HG03571 (cell line): ENCODE data around the gene PROSER3.

Experiments
- ATAC-seq: cut with Tn5 transposase; IDR thresholded peaks from one replicate; pipeline ENCODE4 v1.9.1; 2021; ENCODE audit not compliant: unreplicated experiment

Gene PROSER3

DNA sequence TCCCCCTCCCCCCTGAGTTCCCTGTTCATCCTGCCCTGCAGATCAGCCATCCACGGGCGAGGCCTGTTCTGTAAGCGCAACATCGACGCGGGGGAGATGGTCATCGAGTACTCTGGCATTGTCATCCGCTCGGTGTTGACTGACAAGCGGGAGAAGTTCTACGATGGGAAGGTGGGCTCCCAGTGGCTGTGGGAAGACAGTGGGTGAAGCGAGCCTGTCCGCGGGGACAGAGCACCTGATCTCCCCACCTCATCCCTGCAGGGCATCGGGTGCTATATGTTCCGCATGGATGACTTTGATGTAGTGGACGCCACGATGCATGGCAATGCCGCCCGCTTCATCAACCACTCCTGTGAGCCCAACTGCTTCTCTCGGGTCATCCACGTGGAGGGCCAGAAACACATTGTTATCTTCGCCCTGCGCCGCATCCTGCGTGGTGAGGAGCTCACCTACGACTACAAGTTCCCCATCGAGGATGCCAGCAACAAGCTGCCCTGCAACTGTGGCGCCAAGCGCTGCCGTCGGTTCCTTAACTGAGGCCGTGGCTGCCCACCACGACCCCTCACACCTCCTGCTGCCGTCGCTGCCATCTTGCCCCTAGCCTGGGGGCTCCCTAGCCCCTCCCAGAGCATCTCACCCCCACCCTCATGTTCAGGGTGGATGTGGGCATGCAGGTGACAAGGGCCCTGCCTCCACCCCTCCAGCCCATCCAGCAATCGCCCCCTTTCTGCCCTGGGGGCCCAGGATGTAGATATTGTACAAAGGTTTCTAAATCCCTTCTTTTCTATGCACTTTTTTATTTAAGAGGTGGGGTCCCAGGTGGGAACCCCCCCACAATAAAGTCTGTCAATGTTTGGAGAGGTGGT is 19.7 kb upstream of the PROSER3 start:
- no peak for ATAC-seq

GRCh38 chr19:35738887-35739229 is 19.1 kb upstream of the PROSER3 start:
- ATAC-seq: no peak

DNA sequence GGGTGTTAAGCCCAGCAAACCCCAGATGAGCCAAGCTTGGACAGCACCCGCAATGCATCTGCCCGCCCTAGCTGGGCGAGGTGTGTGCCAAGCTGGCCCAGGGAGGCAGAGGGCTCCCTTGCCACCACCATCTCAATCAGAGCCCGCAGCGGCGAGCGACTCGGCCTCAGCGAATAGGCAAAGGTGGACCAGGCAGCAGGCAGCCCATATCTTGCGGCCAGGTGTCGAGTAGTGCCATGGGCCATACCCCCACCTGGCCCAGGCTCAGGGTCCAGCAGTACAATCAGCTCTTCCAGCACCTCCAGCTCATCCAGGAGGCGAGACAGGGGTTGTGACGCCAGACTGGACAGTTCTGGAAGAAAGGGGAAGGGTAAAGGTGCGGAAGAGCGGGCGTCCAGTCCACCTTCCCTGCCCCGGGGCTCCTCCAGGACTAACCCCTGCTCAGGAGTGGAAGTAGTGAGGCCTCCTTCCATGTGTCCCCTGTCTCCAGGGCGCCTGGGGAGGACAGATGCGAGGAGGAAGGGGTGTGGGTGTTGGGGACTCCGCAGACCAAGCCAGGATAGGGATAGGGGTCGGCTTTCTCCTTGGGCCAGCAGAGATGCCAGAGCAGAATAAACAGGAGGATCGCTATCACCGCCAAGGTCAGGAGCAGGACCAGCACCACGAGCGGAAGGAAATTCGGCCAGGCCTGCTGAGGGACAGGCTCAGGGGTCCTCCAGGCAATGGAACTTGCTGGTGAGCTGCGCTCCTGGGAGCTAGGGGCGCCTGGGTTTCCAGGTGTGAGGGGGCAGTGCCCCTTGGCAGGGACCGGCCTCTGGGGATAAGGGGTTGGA is 18.5 kb upstream of the PROSER3 start:
- ATAC-seq: no peak

- ATAC-seq: peak; percentile 10
Measured at GRCh38 chr19:35740108-35740422, 17.9 kb upstream of the PROSER3 start.

DNA sequence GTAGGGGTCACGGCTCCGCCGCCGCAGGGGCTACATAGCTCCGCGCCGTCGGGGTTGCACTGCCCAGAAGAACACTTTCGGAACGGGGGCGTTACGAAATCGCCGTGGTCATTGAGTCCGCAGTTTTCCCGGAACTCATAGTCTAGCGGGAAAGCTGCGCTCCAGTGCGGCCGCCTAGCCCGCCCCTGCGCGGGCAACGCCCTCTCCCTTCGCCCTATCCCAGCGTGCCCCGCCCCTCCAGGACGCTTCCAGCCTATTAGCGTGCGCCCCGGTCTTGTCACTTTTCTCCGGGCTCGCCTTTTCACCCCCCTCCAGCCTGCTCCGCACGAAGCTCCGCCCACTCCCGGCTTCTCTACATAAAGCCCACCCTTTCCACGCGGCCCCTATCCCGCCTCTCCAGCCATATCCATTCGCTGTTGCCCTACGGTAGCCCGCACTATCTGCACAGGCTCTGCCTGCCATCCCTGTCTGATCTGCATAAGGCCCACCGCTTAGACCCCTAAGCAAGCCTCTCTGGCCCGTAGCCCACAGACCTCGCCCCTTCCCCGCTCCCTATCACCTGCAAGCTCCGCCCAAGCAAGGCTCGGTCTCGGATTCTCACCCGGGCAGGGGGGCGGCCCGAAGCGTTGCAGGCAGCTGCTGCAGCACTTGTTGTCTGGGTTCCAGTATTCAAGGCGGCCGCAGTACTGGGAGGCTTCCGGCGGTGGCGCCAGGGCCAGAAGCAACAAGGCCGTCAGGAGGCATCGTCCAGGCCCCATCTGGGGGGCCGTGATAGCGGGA is 17.4 kb upstream of the PROSER3 start:
- peak; percentile 53 for ATAC-seq

- ATAC-seq: no peak
Measured at GRCh38 chr19:35741203-35741515, 16.8 kb upstream of the PROSER3 start.

- no peak for ATAC-seq
Measured at GRCh38 chr19:35742121-35742724, 15.8 kb upstream of the PROSER3 start, which contains the start of gene IGFLR1. Gene IGFLR1 (minus strand): TSS chr19:35742452. CDS start chr19:35741180, 1,272 bp downstream.

DNA sequence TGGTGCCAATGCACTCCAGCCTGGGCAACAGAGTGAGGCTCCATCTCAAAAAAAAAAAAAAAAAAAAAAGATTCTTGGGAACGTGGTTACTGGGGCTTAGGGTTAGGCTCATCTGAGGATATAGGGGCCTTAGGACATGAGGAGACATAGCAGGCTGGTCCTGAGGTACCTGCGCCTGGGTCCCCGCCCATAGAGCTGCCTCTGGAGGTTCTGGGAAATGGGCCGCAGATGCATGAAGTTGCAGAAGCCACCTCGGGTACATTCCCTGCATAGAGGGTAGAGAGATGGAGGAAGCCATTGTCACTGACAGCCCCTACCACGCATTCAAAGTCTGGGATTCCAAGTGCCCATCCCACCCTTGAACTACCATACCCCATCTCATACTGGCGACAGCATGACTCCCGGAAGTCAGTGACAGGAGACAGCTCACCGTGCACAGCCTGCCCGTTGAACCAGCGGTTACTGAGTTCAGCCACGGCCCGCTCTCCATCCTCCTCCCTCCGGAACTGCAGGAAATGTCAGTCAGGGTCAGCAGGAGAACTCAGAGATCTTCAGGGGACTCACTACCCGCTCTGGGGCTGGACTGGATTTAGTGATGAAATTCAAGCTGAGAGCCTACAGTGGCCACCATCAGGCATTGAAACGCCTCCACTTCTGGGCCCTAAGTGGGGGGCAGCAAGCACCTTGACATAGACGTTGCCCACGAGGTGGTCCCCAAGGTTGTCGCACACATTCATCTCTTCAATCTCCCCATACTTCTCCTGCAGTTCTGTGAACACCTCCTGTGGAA is 14.1 kb upstream of the PROSER3 start:
- no peak for ATAC-seq

DNA sequence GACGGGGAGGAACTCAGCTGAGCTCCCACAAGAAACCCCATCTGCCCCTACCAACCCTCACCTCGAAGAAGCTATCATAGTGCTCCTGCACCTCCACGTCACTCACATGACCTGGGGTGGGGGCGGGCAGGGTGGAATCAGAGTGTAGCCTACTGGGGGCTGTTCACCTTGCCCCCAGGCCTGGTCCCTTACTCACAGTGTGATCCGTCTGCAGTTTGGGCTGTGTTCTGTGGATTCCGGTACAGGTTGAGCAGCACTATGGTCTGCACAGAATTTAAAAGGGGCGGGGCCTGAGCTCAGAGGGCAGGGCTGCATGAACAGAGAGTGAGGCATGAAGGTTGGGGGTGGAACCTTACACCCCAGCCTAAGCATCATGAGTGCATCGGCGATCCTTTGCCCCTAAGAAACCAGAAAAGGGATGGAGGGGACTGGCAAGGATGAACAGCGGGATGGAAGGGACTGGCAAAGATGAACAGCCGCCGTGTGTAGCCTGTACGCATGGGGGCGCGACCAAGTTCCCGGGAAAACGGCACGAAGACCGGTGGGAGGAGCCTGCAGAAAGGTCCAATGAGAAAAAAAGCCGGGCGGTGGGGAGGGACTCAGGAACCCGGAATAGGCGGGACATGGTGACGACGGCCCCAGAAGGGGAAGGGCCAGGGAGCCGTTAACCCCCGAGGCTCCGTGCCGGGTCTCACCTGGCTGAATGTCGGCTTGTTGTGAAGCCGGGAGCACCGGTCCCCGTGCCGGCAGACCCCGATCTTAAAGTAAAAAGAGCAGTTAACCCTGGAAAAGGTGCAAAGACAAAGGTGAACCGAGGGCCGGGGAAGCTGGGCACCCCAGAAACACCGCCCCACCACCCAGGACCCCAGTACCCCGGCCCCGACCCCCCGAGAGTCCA is 13.3 kb upstream of the PROSER3 start:
- ATAC-seq: no peak

DNA sequence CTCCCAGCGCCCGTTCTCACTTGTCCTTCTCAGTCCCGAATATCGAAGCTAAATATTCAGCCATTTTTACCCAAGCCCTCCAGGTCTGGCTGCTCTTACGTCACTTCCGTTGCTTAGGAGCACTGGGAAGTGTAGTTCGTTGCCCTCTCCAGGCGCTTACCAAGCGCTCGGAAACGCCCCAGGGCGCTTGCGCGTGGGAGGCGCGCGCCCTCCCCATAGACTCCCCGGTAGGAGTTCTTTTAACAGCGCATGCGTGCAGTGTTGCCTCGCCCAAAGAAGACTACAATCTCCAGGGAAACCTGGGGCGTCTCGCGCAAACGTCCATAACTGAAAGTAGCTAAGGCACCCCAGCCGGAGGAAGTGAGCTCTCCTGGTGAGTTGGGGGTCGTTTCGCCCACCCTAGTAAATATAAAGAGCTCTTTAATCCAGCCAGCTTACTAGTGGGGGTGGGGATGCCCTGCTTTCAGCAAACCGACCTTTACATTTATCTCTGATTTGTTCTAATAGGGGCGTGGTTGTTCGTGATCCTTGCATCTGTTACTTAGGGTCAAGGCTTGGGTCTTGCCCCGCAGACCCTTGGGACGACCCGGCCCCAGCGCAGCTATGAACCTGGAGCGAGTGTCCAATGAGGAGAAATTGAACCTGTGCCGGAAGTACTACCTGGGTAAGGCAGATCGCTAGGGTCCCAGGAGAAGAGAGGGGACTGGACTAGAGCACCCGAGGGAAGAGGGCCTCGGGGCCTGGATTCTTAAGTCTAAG is 12.5 kb upstream of the PROSER3 start, which contains the start of the genes PSENEN and U2AF1L4:
TSS of gene PSENEN (plus strand) at position 324 of the 759 bp plus-strand sequence. CDS start at position 604, 280 bp downstream.
TSS of gene U2AF1L4 (minus strand) at position 91 of the 759 bp plus-strand sequence. CDS start at position 64, 27 bp downstream.
- ATAC-seq: peak; percentile 34

- ATAC-seq: no peak
Measured at GRCh38 chr19:35746087-35746462, 11.9 kb upstream of the PROSER3 start.

- ATAC-seq: no peak
Measured at GRCh38 chr19:35746531-35746930, 11.4 kb upstream of the PROSER3 start.

DNA sequence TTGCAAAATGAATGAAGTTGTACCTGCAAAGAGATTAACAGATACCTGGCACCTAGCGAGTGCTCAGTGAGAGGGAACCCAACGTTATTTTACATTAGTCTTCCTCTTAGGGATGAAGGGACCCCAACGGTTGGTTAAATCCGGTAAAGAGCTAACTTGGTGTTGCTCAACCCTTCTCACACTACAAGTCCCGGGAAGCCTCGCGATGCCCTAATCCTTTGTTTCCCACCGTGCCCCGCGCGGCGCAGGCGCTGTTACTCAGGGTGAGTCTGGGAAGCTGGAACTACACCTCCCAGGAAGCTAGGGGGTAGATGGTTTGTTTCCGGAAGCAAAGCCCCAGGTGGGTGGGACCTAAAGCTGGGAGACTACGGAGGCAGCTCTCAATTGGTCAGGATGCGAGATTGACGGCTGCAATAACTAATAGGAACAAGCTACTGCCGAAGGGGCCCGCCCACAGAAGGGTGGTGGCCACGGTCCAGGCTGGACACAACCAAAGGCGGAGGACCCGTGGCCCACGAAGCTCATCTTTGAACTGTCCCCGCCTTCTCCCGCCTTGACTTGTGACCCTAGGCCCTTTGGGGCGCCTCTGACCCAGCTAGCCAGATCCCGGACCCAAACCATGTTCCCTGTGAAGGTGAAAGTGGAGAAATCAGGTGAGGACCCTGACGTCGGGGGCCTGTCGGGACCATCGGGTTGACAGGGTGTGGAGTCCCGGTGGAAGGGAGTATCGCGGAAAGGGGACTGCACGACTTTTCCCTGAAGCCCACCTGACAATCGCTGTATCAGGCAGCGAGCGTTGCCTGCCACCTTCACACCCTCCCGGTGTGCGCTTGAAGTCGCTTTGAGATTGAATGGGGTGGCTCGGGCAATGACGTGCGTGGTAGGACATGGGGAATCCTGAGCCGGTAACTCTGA is 9.6 kb upstream of the PROSER3 start, which contains the start of gene LIN37:
TSS of gene LIN37 (plus strand) at position 471 of the 915 bp plus-strand sequence. CDS start at position 620, 149 bp downstream.
- peak; percentile 57 for ATAC-seq

- ATAC-seq: no peak
Measured at GRCh38 chr19:35750167-35750566, 7.8 kb upstream of the PROSER3 start.

DNA sequence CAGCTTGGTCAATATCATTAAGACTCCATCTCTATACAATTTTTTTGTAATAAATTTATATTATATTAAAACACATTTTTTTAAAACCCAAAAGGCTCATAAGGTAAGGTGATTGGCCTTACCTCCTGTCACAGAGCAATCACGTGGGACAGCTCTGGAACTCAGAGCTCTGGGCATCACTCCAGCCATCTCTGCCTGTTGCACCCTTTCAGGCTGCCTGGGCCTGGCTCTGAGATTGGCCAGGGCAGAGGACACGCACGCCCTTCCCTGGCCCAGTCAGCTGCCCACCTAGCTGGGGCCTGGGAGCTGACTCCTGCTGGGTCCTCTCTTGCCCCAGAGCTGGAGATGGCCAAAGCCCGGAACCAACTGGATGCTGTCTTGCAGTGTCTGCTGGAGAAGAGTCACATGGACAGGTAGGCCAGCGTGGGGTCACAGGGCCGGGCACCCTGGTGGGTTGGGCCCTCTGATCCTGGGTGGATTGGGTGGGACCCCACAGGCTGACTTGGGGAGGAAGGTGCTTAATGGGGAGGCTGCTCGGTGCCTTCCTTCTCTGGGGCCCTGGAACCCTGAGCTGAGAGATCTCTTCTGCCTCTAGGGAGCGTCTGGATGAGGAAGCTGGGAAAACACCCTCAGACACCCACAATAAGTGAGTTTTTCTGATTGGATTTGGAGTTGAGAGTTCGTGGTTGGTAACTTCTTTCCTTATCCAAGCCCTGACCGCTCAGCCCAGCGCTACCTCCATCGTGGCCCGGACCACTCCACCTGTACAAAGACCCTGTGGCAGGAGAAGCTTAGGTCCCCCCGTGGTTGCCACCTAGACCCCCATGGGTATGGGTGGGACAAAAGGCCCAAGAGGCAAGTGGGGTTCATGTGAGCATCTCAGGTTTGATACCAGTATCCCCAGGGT is 5.9 kb upstream of the PROSER3 start:
- no peak for ATAC-seq

- ATAC-seq: no peak
Measured at GRCh38 chr19:35752746-35753350, 5.1 kb upstream of the PROSER3 start.
